Epithelial cell of esophagus (primary cell): ENCODE measurements around the gene DIP2C.
A peak's percentile ranks its signal among the peaks of the same experiment; 100 is the strongest.
"Not testable (repeated sequence)": the region's sequence is repeated elsewhere in the genome, so short reads cannot be mapped to it uniquely, and the experiment has no call there.

Experiments used
- DNase-seq: peaks from one replicate; pipeline ENCODE4 v3.0.0; 2010; ENCODE audit warnings: low read depth
- H3K4me3 ChIP-seq: 2 replicates; pipeline ENCODE4 v1.5.1; 2011; ENCODE audit warnings: mild to moderate bottlenecking, low read length, control low read depth
- CTCF ChIP-seq: IDR thresholded peaks from 2 replicates; pipeline ENCODE4 v1.5.1; 2011; ENCODE audit warnings: low read depth, mild to moderate bottlenecking, low read length, control low read depth, inconsistent platforms; ENCODE audit not compliant: insufficient read depth; ENCODE audit errors: missing control alignments

Gene DIP2C

GRCh38 chr10:348456-348855, 341.0 kb downstream of the DIP2C start:
- no peak for DNase-seq
- H3K4me3 ChIP-seq = no peak overlapping the region
- TF ChIP-seq CTCF = no peak

- not testable (repeated sequence) for H3K4me3 ChIP-seq, DNase-seq
These were observed 341.7 kb downstream of the DIP2C start for GRCh38 chr10:347774-348173.

- DNase-seq, H3K4me3 ChIP-seq: not testable (repeated sequence)
These were observed 342.3 kb downstream of the DIP2C start for GRCh38 chr10:347190-347589.

GRCh38 chr10:344582-345200, 344.8 kb downstream of the DIP2C start:
- TF ChIP-seq CTCF = no peak
- H3K4me3 ChIP-seq = no peak overlapping the region
- DNase-seq = no peak

GRCh38 chr10:343231-344220, 345.9 kb downstream of the DIP2C start:
- no peak for TF ChIP-seq CTCF
- no peak for DNase-seq
- no peak overlapping the region for H3K4me3 ChIP-seq

GRCh38 chr10:341081-341740, 348.3 kb downstream of the DIP2C start:
- TF ChIP-seq CTCF = no peak
- H3K4me3 ChIP-seq = no peak overlapping the region
- no peak for DNase-seq

- DNase-seq = no peak
- no peak for TF ChIP-seq CTCF
- H3K4me3 ChIP-seq = no peak overlapping the region
These were observed 348.8 kb downstream of the DIP2C start for GRCh38 chr10:340646-341045.

GRCh38 chr10:339038-339391, 350.5 kb downstream of the DIP2C start:
- H3K4me3 ChIP-seq = no peak overlapping the region
- no peak for TF ChIP-seq CTCF
- peak; percentile 74 for DNase-seq
